Measurements from ENCODE around the gene ARL2BP.
"Not testable (repeated sequence)": the region's sequence is repeated elsewhere in the genome, so short reads cannot be mapped to it uniquely, and the experiment has no call there.

Gene ARL2BP

GRCh38 chr16:57264950-57265371 lies 19.9 kb downstream of the ARL2BP start:
- FAIRE-seq = no peak

GRCh38 chr16:57265850-57266530 lies 20.9 kb downstream of the ARL2BP start:
- no peak for FAIRE-seq

- FAIRE-seq = no peak
Measured at GRCh38 chr16:57266531-57267260, 21.6 kb downstream of the ARL2BP start.

- FAIRE-seq = not testable (repeated sequence)
Measured at GRCh38 chr16:57267343-57267742, 22.3 kb downstream of the ARL2BP start.

GRCh38 chr16:57268804-57269800 lies 24.0 kb downstream of the ARL2BP start:
- FAIRE-seq = no peak

- no peak for FAIRE-seq
Measured at GRCh38 chr16:57270221-57271062, 25.4 kb downstream of the ARL2BP start.

- no peak for FAIRE-seq
Measured at GRCh38 chr16:57271063-57271345, 25.9 kb downstream of the ARL2BP start.

GRCh38 chr16:57271867-57272495 lies 26.9 kb downstream of the ARL2BP start:
- no peak for FAIRE-seq

GRCh38 chr16:57273359-57273758 lies 28.3 kb downstream of the ARL2BP start:
- FAIRE-seq = no peak

- no peak for FAIRE-seq
Measured at GRCh38 chr16:57273826-57274225, 28.8 kb downstream of the ARL2BP start.

GRCh38 chr16:57275946-57276345 lies 30.9 kb downstream of the ARL2BP start:
- not testable (repeated sequence) for FAIRE-seq

- FAIRE-seq = no peak
Measured at GRCh38 chr16:57276596-57276995, 31.5 kb downstream of the ARL2BP start.

- no peak for FAIRE-seq
Measured at GRCh38 chr16:57277586-57277985, 32.5 kb downstream of the ARL2BP start.

GRCh38 chr16:57278494-57278893 lies 33.4 kb downstream of the ARL2BP start:
- no peak for FAIRE-seq

- no peak for FAIRE-seq
Measured at GRCh38 chr16:57279780-57280638, 35.0 kb downstream of the ARL2BP start.

- no peak for FAIRE-seq
Measured at GRCh38 chr16:57281791-57282190, 36.7 kb downstream of the ARL2BP start.

- no peak for FAIRE-seq
Measured at GRCh38 chr16:57282510-57283213, 37.6 kb downstream of the ARL2BP start.

GRCh38 chr16:57283214-57283958 lies 38.3 kb downstream of the ARL2BP start:
- no peak for FAIRE-seq

GRCh38 chr16:57283959-57284208 lies 38.8 kb downstream of the ARL2BP start:
- FAIRE-seq = no peak
